Right ventricle myocardium superior (tissue), 1 donor: ENCODE measurements around the gene C1R. TPM values are rescaled to one million over a fixed set of nuclear protein-coding genes. Genes with fewer than 3 reads are reported as not detected.
"Not testable (repeated sequence)": the region's sequence is repeated elsewhere in the genome, so short reads cannot be mapped to it uniquely, and the experiment has no call there.

ENCODE experiments used
- ATAC-seq: fragments of 200-7000 bp; cut with Tn5 transposase; one replicate; pipeline ENCODE4 v1.9.1; 2020; ENCODE audit warnings: mild to moderate bottlenecking; ENCODE audit not compliant: poor library complexity
- DNase-seq: peaks from one replicate; pipeline ENCODE4 v3.0.0-alpha.2; 2020
- intact Hi-C: fragments of 100-400 bp; cut with DNase I; formaldehyde crosslinking; loops from one replicate; pipeline ENCODE4 v1.11.2; 2022
- total RNA-seq: library from RNA; stranded (reverse); fragmentation: NEBNext Ultra II Directional; extraction: Animal tissue kit (Norgen Biotek cat#: 25700); gene quantifications from one replicate; pipeline ENCODE4 v1.2.1, GENCODE V29; 2021
- donor health status: DM: no; HTN: yes; CAD: no; lungs with severe emphysema.

Gene C1R
- total RNA-seq, 1 donor from 2014 or later = 165 TPM

DNA sequence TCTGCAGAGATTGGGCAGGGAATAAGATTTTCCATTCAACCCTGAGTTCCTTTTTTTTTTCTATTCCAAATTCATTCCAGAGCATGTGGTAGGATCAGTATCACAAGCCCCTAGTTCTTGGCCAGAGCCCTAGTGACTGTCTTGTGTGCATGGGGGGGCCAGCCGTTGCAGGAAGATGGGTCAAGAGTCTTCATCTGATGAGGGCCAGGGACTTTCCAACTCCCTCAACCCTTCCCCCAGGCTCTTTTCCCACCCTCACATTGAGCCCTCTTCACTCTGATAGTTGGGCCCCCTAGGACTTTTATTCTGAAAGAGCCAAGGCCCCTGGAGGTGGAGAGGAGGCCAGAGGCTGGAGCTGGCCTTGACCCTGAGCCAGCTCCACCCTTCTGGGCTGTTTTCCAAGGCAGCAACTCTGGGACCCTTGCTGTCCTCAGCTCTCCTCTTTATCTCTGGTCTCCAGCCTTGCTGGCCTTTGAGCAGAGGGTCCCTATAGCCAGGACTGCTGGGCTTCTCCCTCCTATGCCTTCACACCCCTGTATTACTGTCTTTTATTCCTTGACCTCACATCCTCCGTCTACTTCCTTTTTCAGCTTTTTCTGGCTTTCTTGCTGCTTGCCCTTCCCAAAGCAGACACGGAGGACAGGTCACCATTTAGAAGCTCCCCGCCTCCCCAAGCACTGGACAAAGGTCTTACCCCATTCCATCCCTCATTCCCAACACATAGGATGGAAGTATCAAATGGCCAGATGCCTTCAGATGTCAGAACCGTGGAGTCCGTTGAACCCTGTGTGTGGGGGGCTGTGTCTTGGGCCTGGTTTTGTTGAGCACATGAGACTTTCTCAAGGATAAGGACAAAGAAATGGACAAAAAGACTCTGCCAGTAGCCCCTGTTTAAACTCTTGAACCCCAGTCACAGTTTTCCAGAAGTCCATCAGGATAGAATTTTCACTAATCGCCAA, 30.8 kb upstream of the C1R start:
- intact Hi-C loops = no loop called here
- DNase-seq = peak; percentile 63
- ATAC-seq = peak; percentile 77

- ATAC-seq (no peak), DNase-seq (no peak)
- intact Hi-C loops = no loop called here
Measured at GRCh38 chr12:7121324-7121723, 29.1 kb upstream of the C1R start.

GRCh38 chr12:7120166-7120565, 27.9 kb upstream of the C1R start:
- no peak for DNase-seq
- intact Hi-C loops = no loop called here
- no peak for ATAC-seq

GRCh38 chr12:7118881-7119280, 26.6 kb upstream of the C1R start:
- DNase-seq (no peak), ATAC-seq (no peak)
- intact Hi-C loops = loop anchor here (10.0 kb wide), 1 partner anchor 174 kb away; the partner anchor contains the start of genes C12orf57 and RNU7-1

DNA sequence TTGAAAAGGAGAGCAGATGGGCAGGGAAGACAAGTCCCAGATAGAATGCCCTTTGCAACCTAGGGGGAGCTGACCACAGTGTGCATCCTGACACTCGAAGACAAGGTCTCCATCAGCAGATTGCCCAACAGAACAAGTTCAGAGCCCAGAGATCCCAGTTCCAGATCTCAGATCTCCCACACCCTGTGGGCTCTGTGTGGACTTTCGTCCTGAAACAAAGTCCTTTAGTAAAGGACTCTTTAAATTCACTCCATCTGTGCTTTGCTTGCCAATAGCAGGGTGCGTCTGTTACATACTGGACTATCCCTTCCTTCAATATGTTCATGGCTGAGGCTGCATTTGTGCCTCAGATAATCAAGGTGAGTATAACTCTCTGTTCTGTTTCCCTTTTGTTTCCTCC, 25.4 kb upstream of the C1R start:
- ATAC-seq (no peak), DNase-seq (no peak)
- intact Hi-C loops = loop anchor here (10.0 kb wide), 1 partner anchor 173 kb away; the partner anchor contains the start of genes C12orf57 and RNU7-1

- intact Hi-C loops = loop anchor here (10.0 kb wide), 1 partner anchor 172 kb away; the partner anchor contains the start of genes C12orf57 and RNU7-1
- DNase-seq (no peak), ATAC-seq (no peak)
Measured at GRCh38 chr12:7116916-7117315, 24.7 kb upstream of the C1R start.

DNA sequence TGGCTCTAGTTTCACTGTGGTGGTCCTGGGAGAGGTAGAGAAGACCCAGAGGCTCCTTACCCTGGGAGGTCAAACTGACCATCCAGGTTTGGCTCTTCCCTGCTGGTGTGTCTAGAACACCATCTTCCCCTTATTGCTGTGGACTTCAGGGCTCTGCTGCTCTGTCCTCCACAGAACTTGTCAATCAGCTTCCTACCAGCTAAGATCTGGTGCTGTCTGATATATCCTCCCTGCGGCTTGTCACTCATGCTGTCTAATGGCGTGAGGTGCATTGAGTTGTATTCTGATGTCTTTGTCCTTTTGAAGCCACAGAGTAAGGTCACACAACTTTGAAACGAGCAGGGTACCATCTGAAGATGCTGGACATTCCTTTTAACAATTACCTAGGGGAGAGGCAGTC, 24.0 kb upstream of the C1R start:
- DNase-seq (no peak), ATAC-seq (no peak)
- intact Hi-C loops = loop anchor here (10.0 kb wide), 1 partner anchor 171 kb away; the partner anchor contains the start of genes C12orf57 and RNU7-1

- DNase-seq (no peak), ATAC-seq (no peak)
- intact Hi-C loops = loop anchor here (10.0 kb wide), 1 partner anchor 170 kb away; the partner anchor contains the start of genes C12orf57 and RNU7-1
Measured at GRCh38 chr12:7114851-7115250, 22.6 kb upstream of the C1R start.

GRCh38 chr12:7114008-7114407, 21.8 kb upstream of the C1R start:
- ATAC-seq = no peak
- DNase-seq = no peak
- intact Hi-C loops = loop anchor here (10.0 kb wide), 1 partner anchor 169 kb away; the partner anchor contains the start of genes C12orf57 and RNU7-1

GRCh38 chr12:7113389-7113871, 21.2 kb upstream of the C1R start:
- peak; percentile 32 for ATAC-seq
- intact Hi-C loops = loop anchor here (10.0 kb wide), 1 partner anchor 169 kb away; the partner anchor contains the start of genes C12orf57 and RNU7-1
- no peak for DNase-seq

DNA sequence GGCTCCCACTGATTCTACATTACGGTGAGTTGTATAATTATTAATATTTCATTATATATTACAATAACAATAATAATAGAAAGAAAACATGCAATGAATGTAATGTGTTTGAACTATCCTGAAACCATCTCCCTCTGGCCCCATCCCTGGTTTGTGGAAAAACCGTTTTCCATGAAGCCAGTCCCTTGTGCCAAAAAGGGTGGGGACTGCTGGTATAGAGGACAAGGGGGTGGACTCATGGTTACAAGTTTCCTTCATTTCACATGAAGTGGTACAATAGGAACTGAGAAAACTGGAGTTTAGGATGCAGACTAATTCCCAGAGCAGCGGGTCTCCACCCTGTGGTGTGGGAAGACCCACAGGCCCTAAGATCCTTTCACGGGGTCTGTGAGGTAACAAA, 19.8 kb upstream of the C1R start:
- intact Hi-C loops = loop anchor here (10.0 kb wide), 1 partner anchor 167 kb away; the partner anchor contains the start of genes C12orf57 and RNU7-1
- ATAC-seq = no peak
- DNase-seq = no peak

- intact Hi-C loops = loop anchor here (10.0 kb wide), 1 partner anchor 166 kb away; the partner anchor contains the start of genes C12orf57 and RNU7-1
- no peak for DNase-seq
- no peak for ATAC-seq
Measured at GRCh38 chr12:7110661-7111060, 18.4 kb upstream of the C1R start.

DNA sequence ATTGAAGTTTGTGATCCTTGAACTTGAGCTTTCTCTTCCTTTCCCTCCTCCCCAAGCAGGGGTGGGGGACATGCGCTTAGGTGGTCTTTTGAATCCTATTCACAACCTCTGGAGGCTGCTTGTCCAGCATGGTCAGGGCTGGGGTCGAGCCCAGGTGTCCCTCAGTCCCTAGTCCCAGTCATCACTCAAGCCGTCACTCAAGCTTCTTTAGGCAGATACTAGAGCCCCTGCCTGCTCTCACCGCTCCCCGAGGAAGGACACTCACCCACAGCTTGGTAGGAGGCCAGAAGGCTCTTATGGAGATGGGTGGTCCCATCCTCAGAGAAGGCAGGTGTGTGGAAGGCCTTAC, 17.3 kb upstream of the C1R start:
- intact Hi-C loops = no loop called here
- DNase-seq (no peak), ATAC-seq (no peak)

GRCh38 chr12:7108796-7109571, 16.7 kb upstream of the C1R start, which contains the start of gene C1RL:
TSS of gene C1RL (minus strand) at chr12:7109214. CDS start at chr12:7109180, 34 bp downstream.
- DNase-seq (peak; percentile 95), ATAC-seq (peak; percentile 86)
- intact Hi-C loops = no loop called here

GRCh38 chr12:7108003-7108795, 16.0 kb upstream of the C1R start:
- intact Hi-C loops = no loop called here
- peak; percentile 85 for ATAC-seq
- DNase-seq = peak; percentile 87

- no peak for DNase-seq
Measured at GRCh38 chr12:7107636-7108002, 15.4 kb upstream of the C1R start.

GRCh38 chr12:7107181-7107580, 14.9 kb upstream of the C1R start:
- DNase-seq, intact Hi-C loops, ATAC-seq: not testable (repeated sequence)

More at GRCh38 chr12:7107636-7108002, 15.4 kb upstream of the C1R start:
- peak; percentile 14 for ATAC-seq
- intact Hi-C loops = no loop called here

GRCh38 chr12:7106082-7106481, 13.8 kb upstream of the C1R start:
- DNase-seq (no peak), ATAC-seq (no peak)

More at GRCh38 chr12:7106082-7106481, 13.8 kb upstream of the C1R start:
- intact Hi-C loops = no loop called here
